ENCODE data around the gene NEDD9. TPM values are rescaled to one million over a fixed set of nuclear protein-coding genes. Genes with fewer than 3 reads are reported as not detected.

Gene NEDD9
- polyA plus RNA-seq, 1 donor (not counting 4 experiments of a cell fraction or from before 2014, with no cell fraction given) = 3.3 TPM

GRCh38 chr6:11212664-11213063 lies 19.8 kb downstream of the NEDD9 start:
- FAIRE-seq (no peak), DNase-seq (ENCODE audit: low read depth, low spot score) (no peak)
- dilution Hi-C loops (cut with MboI; ENCODE audit: extremely low pct_ligation_motif_present, low sequenced_read_pairs) = no loop called here
- TF ChIP-seq CTCF (optimal IDR thresholded peaks at IDR 0.05 in 1 of 3, IDR thresholded peaks at IDR 0.05 in 1 of 3, conservative IDR thresholded peaks at IDR 0.05 in 1 of 3; ENCODE audit: extremely low read depth in 1 of 3, insufficient read depth in 2 of 3, low read length in 3 of 3) (no peak), EZH2 (IDR thresholded peaks at IDR 0.05; ENCODE audit: low read length) (no peak)
- Histone ChIP-seq H2AFZ (ENCODE audit: control insufficient read depth, low read length) (no peak overlapping the region), H3K9me3 (ENCODE audit: control insufficient read depth, low read depth, low read length) (no peaks in the 10 kb centered on the region), H4K20me1 (ENCODE audit: control insufficient read depth, extremely low read depth, insufficient read depth, low read length) (no peaks in the 10 kb centered on the region), H3K4me2 (ENCODE audit: control insufficient read depth, extremely low read depth, insufficient read depth, low read depth, low read length) (peak overlapping the region; percentile 3), H3K4me1 (ENCODE audit: control insufficient read depth, extremely low read depth, insufficient read depth, low read length) (peaks cover 38% of the 10 kb centered on the region), H3K79me2 (ENCODE audit: control insufficient read depth, insufficient read depth, low read length) (no peaks in the 10 kb centered on the region), H3K9me1 (ENCODE audit: control insufficient read depth, extremely low read depth, insufficient read depth, low read length) (no peaks in the 10 kb centered on the region), H3K27ac (ENCODE audit: control insufficient read depth, insufficient read depth, low read length) (peak overlapping the region; percentile 9), H3K27me3 (ENCODE audit: control insufficient read depth, extremely low read depth, insufficient read depth, low read length) (no peaks in the 10 kb centered on the region), H3K36me3 (ENCODE audit: control insufficient read depth in 2 of 2, extremely low read depth in 1 of 2, insufficient read depth in 2 of 2, low read length in 2 of 2) (no peaks in the 10 kb centered on the region), H3K9ac (ENCODE audit: control insufficient read depth, extremely low read depth, insufficient read depth, low read length) (no peak overlapping the region), H3K4me3 (ENCODE audit: control insufficient read depth in 2 of 3, extremely low read depth in 1 of 3, insufficient read depth in 2 of 3, low read depth in 1 of 3, low read length in 3 of 3) (no peak overlapping the region)

GRCh38 chr6:11211254-11211653 lies 21.2 kb downstream of the NEDD9 start:
- dilution Hi-C loops (cut with MboI; ENCODE audit: extremely low pct_ligation_motif_present, low sequenced_read_pairs) = no loop called here
- Histone ChIP-seq H4K20me1 (ENCODE audit: control insufficient read depth, extremely low read depth, insufficient read depth, low read length) (no peaks in the 10 kb centered on the region), H3K36me3 (ENCODE audit: control insufficient read depth in 2 of 2, extremely low read depth in 1 of 2, insufficient read depth in 2 of 2, low read length in 2 of 2) (no peaks in the 10 kb centered on the region), H3K4me1 (ENCODE audit: control insufficient read depth, extremely low read depth, insufficient read depth, low read length) (peaks cover 50% of the 10 kb centered on the region), H3K9ac (ENCODE audit: control insufficient read depth, extremely low read depth, insufficient read depth, low read length) (no peak overlapping the region), H3K9me3 (ENCODE audit: control insufficient read depth, low read depth, low read length) (no peaks in the 10 kb centered on the region), H3K27ac (ENCODE audit: control insufficient read depth, insufficient read depth, low read length) (no peak overlapping the region), H3K4me3 (ENCODE audit: control insufficient read depth in 2 of 3, extremely low read depth in 1 of 3, insufficient read depth in 2 of 3, low read depth in 1 of 3, low read length in 3 of 3) (no peak overlapping the region), H3K4me2 (ENCODE audit: control insufficient read depth, extremely low read depth, insufficient read depth, low read depth, low read length) (no peak overlapping the region), H2AFZ (ENCODE audit: control insufficient read depth, low read length) (no peak overlapping the region), H3K79me2 (ENCODE audit: control insufficient read depth, insufficient read depth, low read length) (no peaks in the 10 kb centered on the region), H3K27me3 (ENCODE audit: control insufficient read depth, extremely low read depth, insufficient read depth, low read length) (no peaks in the 10 kb centered on the region), H3K9me1 (ENCODE audit: control insufficient read depth, extremely low read depth, insufficient read depth, low read length) (no peaks in the 10 kb centered on the region)
- TF ChIP-seq CTCF (optimal IDR thresholded peaks at IDR 0.05 in 1 of 3, IDR thresholded peaks at IDR 0.05 in 1 of 3, conservative IDR thresholded peaks at IDR 0.05 in 1 of 3; ENCODE audit: extremely low read depth in 1 of 3, insufficient read depth in 2 of 3, low read length in 3 of 3) (no peak), EZH2 (IDR thresholded peaks at IDR 0.05; ENCODE audit: low read length) (no peak)
- no peak for DNase-seq (ENCODE audit: low read depth, low spot score)
- FAIRE-seq = no peak
